HCT116 (cell line): ENCODE measurements around the gene PPP1CB. TPM values are rescaled to one million over a fixed set of nuclear protein-coding genes. Genes with fewer than 3 reads are reported as not detected.

Experiments
- ATAC-seq: fragments of 200-7000 bp; cut with Tn5 transposase; 2 replicates; pipeline ENCODE4 v1.9.1; 2020; ENCODE audit warnings: mild to moderate bottlenecking, moderate library complexity
- BruUV-seq: library from RNA; stranded (reverse); fragments of 400-500 nt; replicated peaks from 2 replicates; lab custom pipeline; 2021; lab: Mats Ljungman, UMichigan
- CTCF ChIA-PET: fragments of 300-600 bp; sonication (Branson Sonifier 250); formaldehyde crosslinking; loops from one replicate; lab custom pipeline; 2021; ENCODE audit warnings: antibody characterized with exemption; lab: Charles Lee
- POLR2A ChIA-PET: fragments of 300-600, 350-600 bp; sonication (Branson Sonifier 250); formaldehyde crosslinking; loops from one replicate; lab custom pipeline; 2021; ENCODE audit warnings: antibody characterized with exemption; lab: Charles Lee
- RAD21 ChIA-PET, 2 experiments: fragments of 300-600 bp; sonication (Branson Sonifier 250); formaldehyde crosslinking; loops; one replicate each; lab custom pipeline; 2023; ENCODE audit warnings: low total read pairs in 2 of 2; ENCODE audit not compliant: uncharacterized antibody in 2 of 2, unreplicated experiment in 2 of 2, low non-redundant PET in 1 of 2; lab: Charles Lee
- DNase-seq: peaks from one replicate; pipeline ENCODE4 v3.0.0-alpha.2; 2010; ENCODE audit warnings: low read depth, low spot score
- H2AFZ ChIP-seq: fragments of 200-600 bp; shearing (Covaris generic), sonication (generic); 2 replicates; pipeline ENCODE4 v1.6.1; 2017; ENCODE audit warnings: low read depth, mixed run types, mixed read lengths, antibody characterized with exemption, low read length; ENCODE audit not compliant: poor library complexity, severe bottlenecking
- H3K27ac ChIP-seq: 2 replicates; pipeline ENCODE4 v1.5.1; 2012; ENCODE audit warnings: low read depth, low read length
- H3K27me3 ChIP-seq: fragments of 200-600 bp; sonication (generic); 2 replicates; pipeline ENCODE4 v1.6.1; 2016; ENCODE audit warnings: mixed run types, low read length, mixed read lengths; ENCODE audit not compliant: insufficient read depth
- H3K36me3 ChIP-seq, 2 experiments: fragments of 200-500 bp in 1 of 2; fragments of 200-600 bp in 1 of 2; sonication (Bioruptor generic) in 1 of 2; sonication (generic) in 1 of 2; 2 replicates each; pipeline versions ENCODE4 v1.5.1 to v1.6.1; 2014 to 2016; ENCODE audit warnings: low read length in 2 of 2, inconsistent platforms in 1 of 2, mixed read lengths in 1 of 2, mixed run types in 1 of 2; ENCODE audit not compliant: insufficient read depth in 2 of 2, control insufficient read depth in 1 of 2
- H3K4me1 ChIP-seq, 2 experiments: fragments of 200-600 bp in 1 of 2; sonication (generic) in 1 of 2; 2 replicates each; pipeline versions ENCODE4 v1.5.1 to v1.6.1; 2012 to 2017; ENCODE audit warnings: low read length in 2 of 2, inconsistent platforms in 1 of 2, mild to moderate bottlenecking in 1 of 2, mixed read lengths in 1 of 2, mixed run types in 1 of 2, moderate library complexity in 1 of 2; ENCODE audit not compliant: insufficient read depth in 2 of 2, control insufficient read depth in 1 of 2
- H3K4me2 ChIP-seq: fragments of 200-600 bp; sonication (generic); 2 replicates; pipeline ENCODE4 v1.6.1; 2017; ENCODE audit warnings: mixed run types, low read length, mixed read lengths
- H3K4me3 ChIP-seq, 2 experiments: fragments of 200-600 bp in 1 of 2; sonication (generic) in 1 of 2; replicated peaks in 1 of 2; 2 replicates each; pipeline ENCODE4 v1.5.1; 2011 to 2016; ENCODE audit warnings: low read length in 2 of 2, control low read depth in 1 of 2, low read depth in 1 of 2, mild to moderate bottlenecking in 1 of 2, mixed read lengths in 1 of 2, mixed run types in 1 of 2
- H3K79me2 ChIP-seq: fragments of 200-600 bp; sonication (generic); 2 replicates; pipeline ENCODE4 v1.6.1; 2017; ENCODE audit warnings: mild to moderate bottlenecking, mixed run types, low read length, moderate library complexity, mixed read lengths; ENCODE audit not compliant: insufficient read depth
- H3K9ac ChIP-seq: fragments of 200-600 bp; sonication (generic); 2 replicates; pipeline ENCODE4 v1.6.1; 2016; ENCODE audit warnings: low read length, mixed read lengths
- H3K9me2 ChIP-seq: fragments of 200-600 bp; sonication (generic), shearing (Covaris generic); 2 replicates; pipeline ENCODE4 v1.6.1; 2017; ENCODE audit warnings: mixed run types, mild to moderate bottlenecking, moderate library complexity; ENCODE audit not compliant: insufficient read depth
- H3K9me3 ChIP-seq, 2 experiments: fragments of 200-500 bp in 1 of 2; fragments of 200-600 bp in 1 of 2; sonication (Bioruptor generic) in 1 of 2; sonication (generic) in 1 of 2; 2 replicates each; pipeline ENCODE4 v1.6.1; 2014 to 2017; ENCODE audit warnings: low read length in 2 of 2, mixed read lengths in 2 of 2, inconsistent platforms in 1 of 2, low read depth in 1 of 2, mild to moderate bottlenecking in 1 of 2, mixed run types in 1 of 2, moderate library complexity in 1 of 2; ENCODE audit not compliant: control insufficient read depth in 1 of 2, insufficient read depth in 1 of 2
- H4K20me1 ChIP-seq: fragments of 200-600 bp; sonication (generic), shearing (Covaris generic); 2 replicates; pipeline ENCODE4 v1.6.1; 2017; ENCODE audit warnings: mixed run types, mild to moderate bottlenecking, moderate library complexity; ENCODE audit not compliant: insufficient read depth
- CBX3 ChIP-seq: IDR thresholded peaks from 2 replicates; pipeline ENCODE4 v1.6.1; 2012; ENCODE audit warnings: low read depth
- CTCF ChIP-seq, 3 experiments: fragments of 200-600 bp in 1 of 3; sonication (generic) in 1 of 3; IDR thresholded peaks in 2 of 3; conservative IDR thresholded peaks in 1 of 3; 2 replicates each; pipeline ENCODE4 v1.5.1; 2012 to 2017; ENCODE audit warnings: low read depth in 2 of 3, low read length in 2 of 3, antibody characterized with exemption in 1 of 3, borderline replicate concordance in 1 of 3, control low read depth in 1 of 3, mild to moderate bottlenecking in 1 of 3, mixed read lengths in 1 of 3, mixed run types in 1 of 3, moderate library complexity in 1 of 3; ENCODE audit not compliant: insufficient read depth in 1 of 3
- ELF1 ChIP-seq: IDR thresholded peaks from 2 replicates; pipeline ENCODE4 v1.6.1; 2012; ENCODE audit warnings: low read depth, borderline replicate concordance
- EZH2phosphoT487 ChIP-seq: fragments of 200-600 bp; IDR thresholded peaks from 2 replicates; pipeline ENCODE4 v1.6.1; 2018; ENCODE audit warnings: antibody characterized with exemption, borderline replicate concordance
- MAX ChIP-seq: IDR thresholded peaks from 2 replicates; pipeline ENCODE4 v1.6.1; 2012
- RAD21 ChIP-seq: IDR thresholded peaks from 2 replicates; pipeline ENCODE4 v1.6.1; 2012; ENCODE audit warnings: low read depth, mild to moderate bottlenecking
- SIN3A ChIP-seq: IDR thresholded peaks from 2 replicates; pipeline ENCODE4 v1.6.1; 2012; ENCODE audit warnings: low read depth
- SP1 ChIP-seq: IDR thresholded peaks from 2 replicates; pipeline ENCODE4 v1.6.1; 2012; ENCODE audit warnings: low read depth
- SRF ChIP-seq: IDR thresholded peaks from 2 replicates; pipeline ENCODE4 v1.6.1; 2012; ENCODE audit warnings: low read depth
- YY1 ChIP-seq: IDR thresholded peaks from 2 replicates; pipeline ENCODE4 v1.6.1; 2011; ENCODE audit warnings: low read length, low read depth, moderate library complexity, mild to moderate bottlenecking; ENCODE audit not compliant: insufficient replicate concordance; ENCODE audit errors: extremely low read depth
- ZFX ChIP-seq: fragments of 450-650 bp; IDR thresholded peaks from 2 replicates; pipeline ENCODE4 v1.6.1; 2017
- ZNF274 ChIP-seq: fragments of 200-500 bp; sonication (Bioruptor generic); IDR thresholded peaks from 2 replicates; pipeline ENCODE4 v1.6.1; 2014; ENCODE audit warnings: mild to moderate bottlenecking, low read depth, low read length, inconsistent platforms
- intact Hi-C: fragments of 100-400 bp; cut with micrococcal nuclease; formaldehyde crosslinking; loops from 2 replicates; pipeline ENCODE4 v1.10.0; 2022
- total RNA-seq: library from RNA; stranded (reverse); gene quantifications from one replicate; pipeline ENCODE4 v1.2.1, GENCODE V29; 2021; ENCODE audit not compliant: unreplicated experiment

PPP1CB gene
- total RNA-seq, 1 experiment from 2014 or later = 174 TPM

GRCh38 chr2:28704621-28705020 is 47.0 kb upstream of the PPP1CB start:
- H4K20me1 ChIP-seq = no peaks in the 10 kb centered on the region
- H3K79me2 ChIP-seq = no peaks in the 10 kb centered on the region
- no TSS peak for BruUV-seq
- intact Hi-C loops = no loop called here
- ChIA-PET CTCF (no interaction called here), POLR2A (no interaction called here), RAD21 (no interaction called here)
- no peak for DNase-seq
- TF ChIP-seq ZFX (no peak), RAD21 (no peak), EZH2phosphoT487 (no peak), CTCF (IDR thresholded peaks at IDR 0.05 in 2 of 3, conservative IDR thresholded peaks at IDR 0.05 in 1 of 3; ENCODE audit: borderline replicate concordance in 1 of 3, insufficient read depth in 1 of 3, low read depth in 2 of 3, low read length in 2 of 3) (no peak), SIN3A (no peak), MAX (no peak), ELF1 (no peak)
- no peak overlapping the region for H3K4me3 ChIP-seq
- H3K4me2 ChIP-seq = no peak overlapping the region
- H3K9me2 ChIP-seq = no peaks in the 10 kb centered on the region
- H3K36me3 ChIP-seq = no peaks in the 10 kb centered on the region
- no peaks in the 10 kb centered on the region for H3K27me3 ChIP-seq
- no peaks in the 10 kb centered on the region for H3K9me3 ChIP-seq
- H3K9ac ChIP-seq = no peak overlapping the region
- no peaks in the 10 kb centered on the region for H3K4me1 ChIP-seq
- H3K27ac ChIP-seq = no peak overlapping the region
- ATAC-seq = no peak
- no peak overlapping the region for H2AFZ ChIP-seq

GRCh38 chr2:28705751-28706440 is 45.7 kb upstream of the PPP1CB start:
- Histone ChIP-seq H3K9me3 (no peaks in the 10 kb centered on the region), H3K4me1 (peaks cover 0 to 5% of the 10 kb centered on the region in 2 experiments; a peak in 1 of 4 replicates), H3K27me3 (no peaks in the 10 kb centered on the region), H2AFZ (no peak overlapping the region), H3K79me2 (no peaks in the 10 kb centered on the region), H3K9ac (no peak overlapping the region), H3K9me2 (no peaks in the 10 kb centered on the region), H3K4me2 (no peak overlapping the region), H3K27ac (no peak overlapping the region), H3K4me3 (no peak overlapping the region), H4K20me1 (no peaks in the 10 kb centered on the region), H3K36me3 (no peaks in the 10 kb centered on the region)
- intact Hi-C loops = no loop called here
- TF ChIP-seq MAX (no peak), CTCF (IDR thresholded peaks at IDR 0.05 in 2 of 3, conservative IDR thresholded peaks at IDR 0.05 in 1 of 3; ENCODE audit: borderline replicate concordance in 1 of 3, insufficient read depth in 1 of 3, low read depth in 2 of 3, low read length in 2 of 3) (no peak), ZFX (no peak), CBX3 (no peak), RAD21 (no peak), ZNF274 (no peak), ELF1 (no peak), SRF (no peak), YY1 (no peak), SP1 (no peak)
- ChIA-PET RAD21 (no interaction called here), CTCF (no interaction called here), POLR2A (no interaction called here)
- DNase-seq (no peak), ATAC-seq (no peak)
- no TSS peak for BruUV-seq
